HG03066 (cell line): ENCODE results near the gene TAF1A.
"Not testable (repeated sequence)": the region's sequence is repeated elsewhere in the genome, so short reads cannot be mapped to it uniquely, and the experiment has no call there.

Source experiments
- ATAC-seq: cut with Tn5 transposase; IDR thresholded peaks from one replicate; pipeline ENCODE4 v1.9.1; 2021; ENCODE audit warnings: low read depth; ENCODE audit not compliant: unreplicated experiment

TAF1A gene

DNA sequence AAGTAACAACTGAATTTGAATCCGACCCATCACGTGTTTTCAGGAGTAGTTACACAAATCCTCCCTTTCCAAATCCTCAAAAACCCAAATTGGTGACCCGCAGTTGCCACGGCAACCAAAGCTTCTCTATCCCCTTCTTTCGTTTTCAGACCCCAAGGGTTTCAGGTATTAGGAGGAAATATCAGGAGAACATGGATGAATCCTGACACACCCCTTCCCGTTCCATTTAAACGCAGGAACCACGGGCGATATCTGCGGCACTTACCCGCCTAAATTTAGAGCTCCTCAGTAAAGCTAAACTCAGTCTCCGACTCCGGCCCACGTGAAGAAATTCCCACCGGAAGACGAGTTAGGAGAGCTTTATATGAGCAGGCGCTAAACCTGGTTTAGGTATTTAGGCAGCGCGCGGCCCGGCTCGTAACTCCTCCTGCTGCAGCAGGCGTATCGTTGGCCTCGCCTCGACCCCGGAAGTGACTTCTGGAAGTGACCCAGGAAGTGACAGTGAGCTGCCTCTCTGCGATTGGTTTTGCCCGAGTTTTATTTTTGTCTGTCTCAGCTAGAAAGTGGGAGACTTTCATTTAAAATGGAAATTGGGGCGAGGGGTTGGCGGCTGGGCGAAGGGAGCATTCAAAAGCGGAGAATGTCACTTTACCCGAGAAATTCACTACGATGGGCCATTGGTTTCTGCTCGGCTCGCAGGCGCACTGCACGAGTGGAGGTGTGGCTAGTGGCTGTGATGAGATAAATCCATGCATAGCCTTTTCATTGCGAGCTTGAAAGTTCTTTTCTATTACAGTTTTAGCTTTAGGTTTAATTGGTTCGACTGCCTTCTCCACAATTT, at the start of gene TAF1A:
Gene TAF1A, minus strand, starts transcription at position 472 of the 841 bp plus-strand sequence.
- ATAC-seq = peak; percentile 99

DNA sequence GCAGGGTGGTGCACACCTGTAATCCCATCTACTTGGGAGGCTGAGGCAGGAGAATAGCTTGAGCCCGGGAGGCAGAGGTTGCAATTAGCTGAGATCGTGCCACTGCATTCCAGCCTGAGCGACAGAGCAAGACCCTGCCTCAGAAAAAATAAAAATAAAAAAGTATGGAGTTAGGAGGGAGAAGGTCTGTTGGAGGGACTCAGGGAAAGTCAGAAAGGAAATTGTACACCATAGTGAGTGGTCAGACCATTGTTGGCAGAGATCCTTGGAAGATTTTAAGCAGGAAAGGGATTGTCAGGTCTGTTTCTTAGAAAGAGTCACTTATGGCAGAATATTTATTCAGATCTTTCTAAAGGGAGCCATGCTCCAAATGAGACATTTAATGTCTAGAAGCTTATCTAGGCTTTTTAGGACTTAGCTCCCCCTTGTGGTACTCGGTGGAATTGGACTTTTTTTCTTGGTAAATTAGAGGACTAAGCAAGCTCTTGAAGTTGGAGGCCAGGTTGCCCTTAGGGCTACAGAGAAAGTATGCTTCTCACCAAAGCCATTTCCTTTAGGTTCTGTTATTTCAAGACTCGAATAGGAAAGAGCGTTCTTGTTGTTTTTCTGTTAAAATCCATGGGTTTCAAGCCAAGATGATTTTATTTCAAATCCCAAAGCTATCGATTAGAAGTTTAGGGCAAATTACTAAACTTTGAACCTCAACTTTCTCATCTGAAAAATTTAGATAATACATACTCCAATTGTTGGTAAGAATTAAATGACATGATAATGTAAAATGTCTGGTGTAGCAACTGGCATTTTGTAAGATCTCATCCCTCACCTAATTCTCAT, 44.7 kb upstream of the TAF1A start:
- peak; percentile 93 for ATAC-seq

DNA sequence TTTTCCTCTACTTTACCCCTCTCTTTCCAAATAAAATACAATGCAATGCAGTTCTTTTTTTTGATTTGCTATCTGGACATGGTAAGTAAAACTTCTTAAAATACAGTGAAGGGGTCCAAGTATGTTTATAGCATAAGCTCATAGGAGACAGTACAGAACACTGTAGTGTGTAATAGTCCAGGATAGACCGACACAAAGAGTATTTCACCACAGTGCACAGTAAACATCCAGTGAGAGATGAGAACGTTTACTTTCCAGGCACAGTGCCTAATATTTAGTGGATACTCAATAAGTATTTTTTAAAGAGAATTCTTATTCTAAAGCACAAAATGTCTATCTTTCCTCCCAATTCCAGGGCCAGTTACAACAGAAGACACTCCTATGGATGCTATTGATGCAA, 43.0 kb upstream of the TAF1A start:
- no peak for ATAC-seq

DNA sequence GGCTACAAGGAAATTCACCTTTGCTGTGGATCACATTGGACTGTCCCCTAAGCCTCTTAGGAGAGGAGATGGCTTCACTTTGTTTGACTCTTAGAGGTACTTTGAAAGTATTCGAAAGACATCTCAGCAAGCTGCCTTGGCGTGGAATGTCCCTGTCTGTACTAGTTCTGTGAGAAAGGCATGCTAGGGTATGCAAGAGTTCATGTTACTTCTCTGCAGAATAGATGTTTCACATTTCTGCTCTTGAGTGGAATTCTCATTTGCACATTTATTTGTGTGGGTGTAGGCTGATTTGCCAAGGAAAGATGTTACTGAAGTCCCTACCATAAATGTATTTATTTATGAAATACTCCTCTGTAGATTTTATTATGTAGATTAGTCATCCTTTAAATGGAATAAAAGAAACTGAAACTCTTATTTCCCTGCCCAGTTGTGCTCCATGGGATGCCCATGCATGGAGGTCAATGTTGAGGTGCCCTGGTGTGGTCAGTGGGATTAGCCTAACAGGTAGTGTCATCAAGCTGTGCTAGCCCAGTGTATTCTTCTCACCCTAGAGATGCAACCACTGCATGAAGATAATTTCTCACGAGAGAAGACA, 42.0 kb upstream of the TAF1A start:
- no peak for ATAC-seq

DNA sequence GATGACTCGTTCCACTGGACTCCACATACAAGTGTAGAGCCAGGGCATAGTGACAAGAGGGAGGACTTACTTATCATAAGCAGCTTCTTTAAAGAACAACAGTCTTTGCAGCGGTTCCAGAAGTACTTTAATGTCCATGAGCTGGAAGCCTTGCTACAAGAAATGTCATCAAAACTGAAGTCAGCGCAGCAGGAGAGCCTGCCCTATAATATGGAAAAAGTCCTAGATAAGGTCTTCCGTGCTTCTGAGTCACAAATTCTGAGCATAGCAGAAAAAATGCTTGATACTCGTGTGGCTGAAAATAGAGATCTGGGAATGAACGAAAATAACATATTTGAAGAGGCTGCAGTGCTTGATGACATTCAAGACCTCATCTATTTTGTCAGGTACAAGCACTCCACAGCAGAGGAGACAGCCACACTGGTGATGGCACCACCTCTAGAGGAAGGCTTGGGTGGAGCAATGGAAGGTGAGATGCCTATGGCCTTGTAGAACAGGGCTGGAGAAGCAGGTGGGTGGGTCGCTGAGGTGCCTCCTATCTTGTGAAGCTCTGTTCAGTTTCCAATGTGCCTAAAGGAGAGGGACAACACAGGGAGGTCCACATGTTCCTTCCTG, 40.3 kb upstream of the TAF1A start:
- ATAC-seq = no peak

DNA sequence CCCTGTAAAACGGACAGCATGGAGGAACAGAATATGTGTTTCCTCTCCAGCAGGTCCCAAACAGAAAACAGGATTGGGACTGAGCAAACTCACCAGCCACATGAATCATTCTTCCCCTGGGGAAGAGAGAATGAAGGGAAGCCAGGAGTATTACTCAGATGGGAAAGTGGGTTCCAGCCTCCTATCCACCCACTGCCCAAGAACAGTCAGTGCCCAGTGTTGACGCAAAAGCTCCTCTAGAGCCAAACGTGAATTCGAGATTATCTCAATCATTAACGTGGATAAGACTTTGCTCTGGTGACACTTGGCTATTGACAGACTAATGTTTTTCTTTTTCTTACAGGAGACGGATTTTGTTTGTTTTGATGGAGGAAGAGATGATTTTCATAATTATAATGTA, 37.5 kb upstream of the TAF1A start:
- ATAC-seq = no peak

DNA sequence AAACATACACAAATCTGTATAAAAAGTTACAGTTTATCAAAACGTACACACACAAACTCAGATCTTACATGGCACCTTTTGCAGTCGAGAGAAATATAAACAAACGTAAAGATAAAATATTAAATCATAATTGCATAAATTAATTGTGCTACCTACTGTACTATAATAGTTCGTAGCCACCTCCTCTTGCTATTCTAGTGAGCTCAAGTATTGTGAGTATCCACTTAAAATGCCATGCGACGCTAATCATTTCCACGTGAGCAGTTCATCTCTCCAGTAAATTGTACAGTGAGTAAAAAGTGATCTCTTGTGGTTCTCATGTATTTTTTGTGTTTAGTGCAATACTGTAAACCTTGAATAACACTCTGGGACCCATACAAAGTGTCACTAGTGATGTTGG, 34.5 kb upstream of the TAF1A start:
- no peak for ATAC-seq

DNA sequence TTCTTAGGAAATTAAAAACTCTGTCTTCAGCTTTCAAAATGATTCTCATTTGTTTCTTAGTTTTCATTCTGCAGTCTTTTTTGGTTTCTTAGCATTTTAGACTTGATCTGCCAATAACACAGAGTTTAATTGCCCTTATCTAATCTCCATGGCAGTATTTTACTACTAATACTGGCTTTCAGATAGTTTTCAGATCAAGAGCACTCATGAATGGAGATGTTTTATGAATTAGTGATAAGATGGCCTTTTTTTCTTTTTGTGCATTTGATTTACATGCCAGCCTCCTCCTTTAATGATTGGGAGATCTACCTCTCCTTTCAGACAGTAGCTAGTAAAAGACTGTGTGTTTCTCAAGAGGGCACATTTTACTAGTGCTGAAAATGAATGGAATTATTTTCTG, 33.7 kb upstream of the TAF1A start:
- ATAC-seq = no peak

DNA sequence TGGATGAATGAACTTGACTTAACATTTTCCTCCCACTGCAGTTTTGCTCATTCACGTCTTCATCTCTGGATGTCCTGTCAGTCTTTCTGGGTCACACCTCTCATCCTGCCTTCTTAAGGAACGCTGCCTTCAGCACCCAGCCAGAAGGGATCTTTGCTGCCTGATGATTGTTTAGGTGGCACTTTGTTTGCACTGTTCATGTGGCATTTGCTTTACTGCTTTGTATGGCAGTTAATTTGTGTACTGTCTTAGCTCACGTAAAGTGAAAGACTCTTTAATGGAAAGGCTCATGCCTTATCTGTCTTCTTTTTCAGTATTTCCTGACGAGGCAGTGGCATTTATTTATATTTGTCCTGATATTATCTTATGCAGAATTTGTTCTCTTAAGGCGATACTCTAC, 33.0 kb upstream of the TAF1A start:
- ATAC-seq = no peak

DNA sequence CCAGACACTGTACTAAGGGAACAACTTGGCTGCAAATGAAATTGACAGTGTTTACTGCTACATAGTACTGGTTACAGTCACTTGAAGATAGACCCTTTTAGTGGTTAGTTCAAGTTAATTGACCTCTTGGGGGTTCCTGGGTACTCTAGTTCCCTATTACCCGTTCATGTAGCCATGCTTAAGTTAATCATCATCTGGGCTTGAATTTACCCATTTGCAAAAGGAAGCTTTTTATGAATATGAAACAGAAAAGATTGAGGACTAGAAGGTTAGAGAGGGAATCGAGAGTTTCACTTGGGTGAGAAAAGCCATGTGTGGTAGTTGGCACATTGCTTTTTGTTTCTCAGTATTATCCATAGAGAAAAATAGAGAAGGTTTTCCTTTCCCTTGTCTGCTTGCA, 30.8 kb upstream of the TAF1A start:
- ATAC-seq = no peak

DNA sequence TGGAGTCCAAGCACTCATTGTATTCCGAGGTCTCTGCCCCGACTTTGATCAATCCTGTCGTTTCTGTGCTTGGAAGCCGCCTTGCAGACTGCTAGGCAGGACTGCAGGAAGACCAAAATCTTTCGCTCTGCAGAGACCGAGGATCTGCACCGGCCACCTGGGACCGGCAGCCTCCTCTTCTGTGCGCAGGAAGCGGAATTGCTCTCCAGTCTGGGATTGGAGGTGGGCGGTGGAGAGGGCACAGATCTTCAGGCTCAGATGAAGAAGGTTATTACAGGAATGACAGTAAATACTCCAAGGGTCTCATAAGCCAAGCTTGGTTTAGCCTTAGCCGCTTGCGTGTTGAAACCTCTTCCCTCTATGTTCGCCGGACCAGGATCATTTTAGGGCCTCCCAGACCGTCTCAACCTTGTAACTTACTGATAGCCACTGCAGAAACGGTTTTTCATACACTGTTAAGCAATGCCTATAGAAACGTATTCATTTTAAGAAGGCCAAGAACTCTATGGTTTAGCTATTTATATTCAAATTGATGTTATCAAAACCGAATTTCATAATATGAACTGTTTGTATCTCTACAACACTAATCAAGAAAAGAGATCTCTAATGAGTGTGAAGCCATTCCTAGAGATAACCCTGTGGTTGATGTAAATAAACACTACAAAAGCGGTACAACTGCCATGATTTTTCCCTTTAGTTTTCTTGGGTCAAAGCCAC, 29.3 kb upstream of the TAF1A start:
- ATAC-seq = no peak

DNA sequence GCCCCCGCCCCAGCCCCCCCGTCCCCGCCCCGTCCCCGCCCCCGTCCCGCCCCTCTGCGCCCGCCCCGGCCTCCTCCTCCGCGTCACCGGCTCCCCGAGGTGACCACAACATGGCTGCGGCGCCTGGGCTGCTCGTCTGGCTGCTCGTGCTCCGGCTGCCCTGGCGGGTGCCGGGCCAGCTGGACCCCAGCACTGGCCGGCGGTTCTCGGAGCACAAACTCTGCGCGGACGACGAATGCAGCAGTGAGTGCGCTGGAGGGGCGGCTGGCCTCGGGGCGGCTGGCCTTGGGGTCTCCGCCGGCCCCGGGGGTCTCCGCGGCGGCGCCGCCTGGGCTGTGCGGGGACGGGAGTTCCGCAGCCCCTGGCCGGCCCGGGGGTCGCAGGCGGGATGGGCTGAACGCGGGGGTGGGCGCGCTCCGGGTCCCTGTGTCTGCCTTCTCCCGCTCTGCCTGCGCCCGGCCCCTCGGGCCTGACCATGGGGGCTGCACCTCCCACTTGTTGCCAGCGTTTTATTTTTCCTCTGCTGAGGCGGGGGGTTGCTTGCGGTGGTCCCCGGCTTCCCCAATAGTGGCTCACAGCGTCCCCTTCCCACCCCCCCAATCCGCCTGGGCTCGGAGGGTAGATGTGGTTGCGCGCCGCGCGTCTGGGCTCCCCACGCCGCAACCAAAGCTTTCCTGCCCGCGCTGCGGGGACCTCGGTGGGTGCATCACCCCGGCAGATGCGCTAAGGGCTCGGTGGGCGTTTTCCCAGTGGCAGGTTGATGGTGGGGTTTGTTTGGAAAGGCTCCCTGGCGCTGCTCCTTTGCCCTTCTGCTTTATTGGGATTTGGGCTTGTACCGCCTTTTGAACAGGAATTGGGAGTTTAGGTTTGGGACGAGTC, 28.5 kb upstream of the TAF1A start, which contains the start of gene MIA3:
Gene MIA3, plus strand, starts transcription at position 97 of the 879 bp plus-strand sequence. Its CDS starts 14 bp downstream, at position 111.
- peak; percentile 48 for ATAC-seq

DNA sequence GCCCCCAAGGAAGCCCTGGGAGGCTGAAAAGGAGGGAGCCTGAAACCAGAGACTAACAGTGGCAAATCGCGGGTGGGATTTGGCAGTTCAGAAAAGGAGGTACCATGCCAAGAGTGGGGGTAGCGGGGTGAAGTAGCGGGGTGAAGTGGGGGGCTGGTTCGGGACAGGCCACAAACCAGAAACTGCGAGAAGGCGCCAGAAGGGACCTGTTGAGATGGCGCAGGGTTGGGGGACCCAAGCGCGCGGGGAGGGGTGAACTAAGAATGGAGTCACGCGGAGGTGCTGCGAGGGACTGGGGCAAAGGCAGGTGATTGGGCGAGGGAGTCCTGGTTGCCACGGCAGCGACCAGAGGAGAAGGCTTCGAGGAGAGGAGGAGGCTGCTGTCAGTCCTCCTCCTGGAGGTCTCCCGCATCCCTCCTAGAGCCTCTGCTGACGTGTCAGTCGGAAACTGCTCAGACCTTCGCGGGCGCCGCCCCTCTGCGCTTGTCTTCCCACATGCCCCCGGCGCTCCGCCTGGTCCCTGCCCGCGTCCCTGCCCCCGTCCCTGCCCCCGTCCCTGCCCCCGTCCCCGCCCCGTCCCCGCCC, 27.7 kb upstream of the TAF1A start:
- ATAC-seq = peak; percentile 84

DNA sequence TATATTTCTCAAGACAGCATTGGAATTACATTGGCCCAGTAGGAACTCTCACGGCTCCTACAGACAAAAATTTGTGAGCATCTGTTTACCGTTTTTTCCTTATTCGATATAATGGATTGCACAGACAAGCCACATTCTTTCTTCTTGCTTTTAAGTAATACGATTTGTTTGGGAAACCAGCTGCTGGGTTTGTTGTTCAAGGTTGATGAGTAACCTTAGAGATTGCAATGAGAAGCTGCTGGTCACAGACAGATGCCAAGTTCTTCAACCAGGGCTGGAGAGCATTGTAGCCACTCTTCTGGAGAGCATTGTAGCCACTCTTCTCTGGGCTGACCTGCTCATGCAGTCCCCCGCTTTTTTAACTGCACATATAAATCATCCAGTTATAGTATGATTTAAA, 26.8 kb upstream of the TAF1A start:
- no peak for ATAC-seq

DNA sequence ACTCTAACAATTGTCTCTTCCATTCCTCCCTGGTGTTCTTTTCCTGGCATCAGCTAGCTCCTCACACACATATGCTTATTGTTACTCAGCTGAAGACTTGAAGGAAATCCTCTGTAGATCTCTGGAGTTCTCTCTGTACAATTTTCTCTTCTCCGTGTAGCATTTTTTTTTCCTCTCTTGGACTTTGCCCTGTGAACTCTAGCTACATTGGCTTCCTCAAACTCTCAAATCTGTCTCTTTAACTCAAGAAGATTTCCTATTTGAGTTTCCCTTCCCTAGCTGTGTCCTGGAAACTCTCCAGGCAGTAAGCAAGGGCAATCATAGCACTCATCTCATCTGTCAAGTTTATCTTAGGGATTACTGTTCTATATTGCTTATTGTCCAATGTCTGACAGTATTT, 23.9 kb upstream of the TAF1A start:
- no peak for ATAC-seq

DNA sequence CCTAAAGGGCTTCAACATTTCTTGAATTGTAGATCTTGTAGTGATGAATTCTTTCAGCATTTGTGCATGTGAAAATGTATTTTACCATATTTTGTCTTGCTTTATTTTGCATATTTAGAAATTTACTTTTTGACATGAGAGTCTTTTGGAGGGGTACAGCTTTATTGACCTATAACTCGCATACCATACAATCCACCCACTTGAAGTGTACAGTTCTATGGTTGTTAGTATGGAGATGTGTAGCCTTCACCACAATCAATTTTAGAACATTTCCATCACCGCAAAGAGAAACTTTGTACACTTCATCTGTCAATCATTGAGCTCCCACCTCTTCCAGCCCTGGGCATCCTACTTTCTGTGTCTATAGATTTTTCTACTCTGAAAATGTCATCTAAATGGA, 21.0 kb upstream of the TAF1A start:
- ATAC-seq = no peak

DNA sequence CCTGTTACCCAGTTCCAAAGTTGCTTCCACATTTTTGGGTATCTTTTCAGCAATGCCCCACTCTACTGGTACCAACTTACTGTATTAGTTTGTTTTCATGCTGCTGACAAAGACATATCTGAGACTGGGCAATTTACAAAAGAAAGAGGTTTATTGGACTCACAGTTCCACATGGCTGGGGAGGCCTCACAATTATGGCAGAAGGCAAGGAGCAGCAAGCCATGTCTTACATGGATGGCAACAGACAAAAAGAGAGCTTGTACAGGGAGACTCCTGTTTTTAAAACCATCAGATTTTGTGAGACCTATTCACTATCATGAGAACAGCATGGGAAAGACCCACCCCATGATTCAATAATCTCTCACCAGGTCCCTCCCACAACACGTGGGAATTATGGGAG, 19.4 kb upstream of the TAF1A start:
- not testable (repeated sequence) for ATAC-seq

DNA sequence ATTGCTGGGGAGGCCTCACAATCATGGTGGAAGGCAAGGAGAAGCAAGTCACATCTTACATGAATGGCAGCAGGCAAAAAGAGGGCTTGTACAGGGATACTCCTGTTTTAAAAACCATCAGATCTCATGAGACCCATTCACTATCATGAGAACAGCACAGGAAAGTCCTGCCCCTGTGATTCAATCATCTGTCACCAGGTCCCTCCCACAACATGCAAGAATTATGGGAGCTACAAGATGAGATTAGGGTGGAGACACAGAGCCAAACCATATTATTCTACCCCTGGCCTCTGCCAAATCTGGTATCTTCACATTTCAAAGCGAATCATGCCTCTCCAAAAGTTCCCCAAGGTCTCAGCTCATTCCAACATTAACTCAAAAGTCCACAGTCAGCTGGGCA, 17.0 kb upstream of the TAF1A start:
- no peak for ATAC-seq

DNA sequence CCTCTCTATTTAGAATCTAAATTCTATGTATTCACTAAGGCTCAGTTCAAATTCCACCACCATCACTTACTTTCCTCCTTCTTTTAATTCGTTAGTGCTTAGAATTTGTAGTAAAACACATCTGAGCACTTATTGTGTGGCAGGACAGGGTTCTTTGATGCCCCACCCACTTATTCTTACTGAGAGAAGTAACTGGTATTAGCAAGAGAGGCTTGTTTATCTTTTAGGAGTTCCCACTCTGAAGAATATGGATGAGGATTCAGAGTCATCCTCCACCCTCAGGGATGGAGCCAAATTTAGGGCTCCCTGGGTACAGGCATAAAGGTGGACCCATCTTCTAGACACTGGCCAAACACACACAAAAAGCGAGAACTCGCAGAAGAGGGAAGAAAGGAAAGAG, 11.5 kb upstream of the TAF1A start:
- no peak for ATAC-seq
